HL-60 (cell line): ENCODE measurements around the gene DLG3.

Experiments used
- DNase-seq, 2 experiments: peaks; one replicate each; pipeline ENCODE4 v3.0.0-alpha.2; 2010 to 2020; ENCODE audit warnings: low read depth in 1 of 2, low spot score in 1 of 2
- H3K27ac ChIP-seq: fragments of 250-450 bp; sonication (Bioruptor Pico); replicated peaks from 2 replicates; pipeline ENCODE4 v1.5.1; 2020; ENCODE audit warnings: mild to moderate bottlenecking, moderate library complexity
- H3K27me3 ChIP-seq: fragments of 250-450 bp; sonication (Bioruptor Pico); 2 replicates; pipeline ENCODE4 v1.5.1; 2021; ENCODE audit warnings: mild to moderate bottlenecking, moderate library complexity; ENCODE audit not compliant: insufficient read depth, poor library complexity, severe bottlenecking
- H3K4me3 ChIP-seq: replicated peaks from 2 replicates; pipeline ENCODE4 v1.5.1; 2011; ENCODE audit warnings: mild to moderate bottlenecking, control low read depth, low read length; ENCODE audit not compliant: insufficient read depth
- GABPA ChIP-seq: IDR thresholded peaks from 2 replicates; pipeline ENCODE4 v1.6.1; 2012; ENCODE audit warnings: low read depth
- POLR2AphosphoS5 ChIP-seq: IDR thresholded peaks from 2 replicates; pipeline ENCODE4 v1.6.1; 2012; ENCODE audit warnings: low read depth
- SPI1 ChIP-seq: IDR thresholded peaks from 2 replicates; pipeline ENCODE4 v1.6.1; 2012; ENCODE audit warnings: low read depth, mild to moderate bottlenecking, borderline replicate concordance
- TF ChIP-seq, protein P1 (sequence below): IDR thresholded peaks from 2 replicates; pipeline ENCODE4 v1.6.1; 2012; ENCODE audit warnings: low read depth; ENCODE audit not compliant: insufficient replicate concordance
- TF ChIP-seq, protein P2 (sequence below): IDR thresholded peaks from one replicate; pipeline ENCODE4 v1.5.1; 2011; ENCODE audit warnings: low read length, control low read depth, inconsistent platforms; ENCODE audit not compliant: insufficient read depth

DLG3 gene

DNA sequence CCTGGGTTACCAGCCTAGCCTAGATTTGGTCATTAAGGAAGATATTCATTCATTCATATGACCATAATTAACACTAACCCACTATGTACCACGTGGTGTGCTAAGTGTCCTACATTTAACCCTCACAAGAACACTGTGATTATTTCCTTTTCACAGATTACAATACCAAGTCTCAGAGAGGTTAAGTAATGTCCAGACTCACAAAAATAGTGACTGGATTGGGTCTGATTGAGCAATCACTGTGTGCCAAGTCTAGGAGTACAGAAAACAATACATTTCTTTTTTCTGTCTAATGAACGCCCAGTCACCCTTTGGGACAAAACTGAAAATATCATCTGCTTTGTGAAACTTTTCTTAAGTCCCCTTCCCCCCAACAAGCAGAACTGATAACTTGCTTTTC, 7.6 kb upstream of the DLG3 start:
- Histone ChIP-seq H3K4me3 (no peak overlapping the region), H3K27me3 (peaks cover 4% of the 10 kb centered on the region), H3K27ac (no peak overlapping the region)
- TF ChIP-seq GABPA (no peak), POLR2AphosphoS5 (no peak), SPI1 (no peak)
- TF ChIP-seq, protein P1, sequence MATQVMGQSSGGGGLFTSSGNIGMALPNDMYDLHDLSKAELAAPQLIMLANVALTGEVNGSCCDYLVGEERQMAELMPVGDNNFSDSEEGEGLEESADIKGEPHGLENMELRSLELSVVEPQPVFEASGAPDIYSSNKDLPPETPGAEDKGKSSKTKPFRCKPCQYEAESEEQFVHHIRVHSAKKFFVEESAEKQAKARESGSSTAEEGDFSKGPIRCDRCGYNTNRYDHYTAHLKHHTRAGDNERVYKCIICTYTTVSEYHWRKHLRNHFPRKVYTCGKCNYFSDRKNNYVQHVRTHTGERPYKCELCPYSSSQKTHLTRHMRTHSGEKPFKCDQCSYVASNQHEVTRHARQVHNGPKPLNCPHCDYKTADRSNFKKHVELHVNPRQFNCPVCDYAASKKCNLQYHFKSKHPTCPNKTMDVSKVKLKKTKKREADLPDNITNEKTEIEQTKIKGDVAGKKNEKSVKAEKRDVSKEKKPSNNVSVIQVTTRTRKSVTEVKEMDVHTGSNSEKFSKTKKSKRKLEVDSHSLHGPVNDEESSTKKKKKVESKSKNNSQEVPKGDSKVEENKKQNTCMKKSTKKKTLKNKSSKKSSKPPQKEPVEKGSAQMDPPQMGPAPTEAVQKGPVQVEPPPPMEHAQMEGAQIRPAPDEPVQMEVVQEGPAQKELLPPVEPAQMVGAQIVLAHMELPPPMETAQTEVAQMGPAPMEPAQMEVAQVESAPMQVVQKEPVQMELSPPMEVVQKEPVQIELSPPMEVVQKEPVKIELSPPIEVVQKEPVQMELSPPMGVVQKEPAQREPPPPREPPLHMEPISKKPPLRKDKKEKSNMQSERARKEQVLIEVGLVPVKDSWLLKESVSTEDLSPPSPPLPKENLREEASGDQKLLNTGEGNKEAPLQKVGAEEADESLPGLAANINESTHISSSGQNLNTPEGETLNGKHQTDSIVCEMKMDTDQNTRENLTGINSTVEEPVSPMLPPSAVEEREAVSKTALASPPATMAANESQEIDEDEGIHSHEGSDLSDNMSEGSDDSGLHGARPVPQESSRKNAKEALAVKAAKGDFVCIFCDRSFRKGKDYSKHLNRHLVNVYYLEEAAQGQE, result no peak
- TF ChIP-seq, protein P2, sequence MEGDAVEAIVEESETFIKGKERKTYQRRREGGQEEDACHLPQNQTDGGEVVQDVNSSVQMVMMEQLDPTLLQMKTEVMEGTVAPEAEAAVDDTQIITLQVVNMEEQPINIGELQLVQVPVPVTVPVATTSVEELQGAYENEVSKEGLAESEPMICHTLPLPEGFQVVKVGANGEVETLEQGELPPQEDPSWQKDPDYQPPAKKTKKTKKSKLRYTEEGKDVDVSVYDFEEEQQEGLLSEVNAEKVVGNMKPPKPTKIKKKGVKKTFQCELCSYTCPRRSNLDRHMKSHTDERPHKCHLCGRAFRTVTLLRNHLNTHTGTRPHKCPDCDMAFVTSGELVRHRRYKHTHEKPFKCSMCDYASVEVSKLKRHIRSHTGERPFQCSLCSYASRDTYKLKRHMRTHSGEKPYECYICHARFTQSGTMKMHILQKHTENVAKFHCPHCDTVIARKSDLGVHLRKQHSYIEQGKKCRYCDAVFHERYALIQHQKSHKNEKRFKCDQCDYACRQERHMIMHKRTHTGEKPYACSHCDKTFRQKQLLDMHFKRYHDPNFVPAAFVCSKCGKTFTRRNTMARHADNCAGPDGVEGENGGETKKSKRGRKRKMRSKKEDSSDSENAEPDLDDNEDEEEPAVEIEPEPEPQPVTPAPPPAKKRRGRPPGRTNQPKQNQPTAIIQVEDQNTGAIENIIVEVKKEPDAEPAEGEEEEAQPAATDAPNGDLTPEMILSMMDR, result no peak
- no peak for DNase-seq

DNA sequence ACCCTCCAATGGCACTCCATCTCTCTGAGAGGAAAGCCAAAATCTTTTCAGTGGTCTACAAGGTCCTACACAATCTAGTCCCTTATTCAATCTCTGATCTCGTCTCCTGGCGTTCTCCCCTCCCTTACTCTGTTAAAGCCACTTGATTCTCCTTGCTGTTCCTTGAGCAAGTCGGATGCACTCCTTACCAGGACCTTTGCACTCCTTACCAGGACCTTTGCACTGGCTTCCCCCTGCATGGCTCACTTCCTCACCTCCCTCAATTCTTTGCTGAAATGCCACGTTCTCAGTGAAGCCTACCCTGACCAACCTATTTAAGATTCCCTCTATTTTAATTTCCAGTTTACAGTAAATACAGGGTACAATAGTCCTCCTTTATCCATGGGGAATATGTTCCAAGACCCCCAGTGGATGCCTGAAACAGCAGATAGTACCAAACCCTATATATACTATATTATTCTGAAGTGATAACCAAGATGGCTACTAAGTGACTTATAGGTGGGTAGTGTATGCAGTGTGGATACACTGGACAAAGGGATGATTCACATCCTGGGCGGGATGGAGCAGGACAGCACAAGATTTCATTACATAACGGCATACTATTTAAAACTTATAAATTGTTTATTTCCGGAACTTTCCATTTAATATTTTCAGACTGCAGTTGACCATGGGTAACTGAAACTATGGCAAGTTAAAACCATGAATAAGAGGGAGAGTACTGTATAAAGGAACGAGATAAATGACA, 6.5 kb upstream of the DLG3 start:
- Histone ChIP-seq H3K27me3 (peaks cover 4% of the 10 kb centered on the region), H3K27ac (no peak overlapping the region)

DNA sequence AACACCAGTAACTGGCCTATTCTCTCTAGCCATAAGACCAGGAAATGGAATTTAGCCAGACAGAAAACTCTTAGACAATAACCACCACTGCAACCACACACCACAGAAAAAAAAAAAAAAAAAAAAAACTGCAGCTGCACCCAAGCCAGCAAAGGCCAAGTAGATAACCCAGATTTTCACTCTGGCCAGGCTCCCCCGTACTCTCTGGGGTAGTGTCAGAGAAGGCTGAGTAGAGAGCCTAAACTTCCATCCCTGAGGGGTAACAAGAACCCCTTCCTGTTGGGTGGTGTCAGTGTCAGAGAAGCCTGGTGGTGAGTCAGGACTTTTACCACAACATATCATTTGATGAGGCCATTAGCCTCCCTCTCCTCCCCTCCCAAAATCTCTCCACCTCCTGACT, 5.6 kb upstream of the DLG3 start:
- DNase-seq, result no peak
- no peak for TF ChIP-seq GABPA
- TF ChIP-seq SPI1, result no peak
- no peak for TF ChIP-seq POLR2AphosphoS5
- TF ChIP-seq, protein P2, result no peak
- TF ChIP-seq, protein P1, result no peak
- peaks cover 5% of the 10 kb centered on the region for H3K27me3 ChIP-seq

More for the DNA sequence above, 6.5 kb upstream of the DLG3 start:
- TF ChIP-seq, protein P2, result no peak
- TF ChIP-seq POLR2AphosphoS5, result no peak
- no peak for TF ChIP-seq GABPA
- TF ChIP-seq, protein P1, result no peak
- no peak for TF ChIP-seq SPI1
- no peak for DNase-seq
- H3K4me3 ChIP-seq, result no peak overlapping the region

More for the DNA sequence above, 5.6 kb upstream of the DLG3 start:
- Histone ChIP-seq H3K27ac (no peak overlapping the region), H3K4me3 (no peak overlapping the region)
